Astrocyte (in vitro differentiated cells and primary cell): Measurements from ENCODE around the gene FHIP1B.

ENCODE experiments used
- CTCF ChIP-seq: IDR thresholded peaks from 2 replicates; pipeline ENCODE4 v1.5.1; 2011; ENCODE audit warnings: low read depth, mild to moderate bottlenecking, inconsistent platforms, low read length, moderate library complexity; ENCODE audit not compliant: insufficient read depth
- EZH2 ChIP-seq: IDR thresholded peaks from 2 replicates; pipeline ENCODE4 v1.6.1; 2012; ENCODE audit warnings: mild to moderate bottlenecking, low read length, inconsistent platforms; ENCODE audit not compliant: insufficient read depth

GRCh38 chr11:6269994-6270393 lies 35.6 kb upstream of the FHIP1B start:
- TF ChIP-seq CTCF (no peak), EZH2 (no peak)
